Stimulated activated CD4-positive, alpha-beta T cell treated with anti-CD3 and anti-CD28 coated beads, Interleukin-2, amount 100 ng/mL, for 4 hours (primary cell): ENCODE results near the gene TACR3.
"Not testable (repeated sequence)": the region's sequence is repeated elsewhere in the genome, so short reads cannot be mapped to it uniquely, and the experiment has no call there.

Source experiments
- DNase-seq: peaks from one replicate; pipeline ENCODE4 v3.0.0-alpha.2; 2020; ENCODE audit warnings: low read depth

TACR3 gene, protein sequence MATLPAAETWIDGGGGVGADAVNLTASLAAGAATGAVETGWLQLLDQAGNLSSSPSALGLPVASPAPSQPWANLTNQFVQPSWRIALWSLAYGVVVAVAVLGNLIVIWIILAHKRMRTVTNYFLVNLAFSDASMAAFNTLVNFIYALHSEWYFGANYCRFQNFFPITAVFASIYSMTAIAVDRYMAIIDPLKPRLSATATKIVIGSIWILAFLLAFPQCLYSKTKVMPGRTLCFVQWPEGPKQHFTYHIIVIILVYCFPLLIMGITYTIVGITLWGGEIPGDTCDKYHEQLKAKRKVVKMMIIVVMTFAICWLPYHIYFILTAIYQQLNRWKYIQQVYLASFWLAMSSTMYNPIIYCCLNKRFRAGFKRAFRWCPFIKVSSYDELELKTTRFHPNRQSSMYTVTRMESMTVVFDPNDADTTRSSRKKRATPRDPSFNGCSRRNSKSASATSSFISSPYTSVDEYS

DNA sequence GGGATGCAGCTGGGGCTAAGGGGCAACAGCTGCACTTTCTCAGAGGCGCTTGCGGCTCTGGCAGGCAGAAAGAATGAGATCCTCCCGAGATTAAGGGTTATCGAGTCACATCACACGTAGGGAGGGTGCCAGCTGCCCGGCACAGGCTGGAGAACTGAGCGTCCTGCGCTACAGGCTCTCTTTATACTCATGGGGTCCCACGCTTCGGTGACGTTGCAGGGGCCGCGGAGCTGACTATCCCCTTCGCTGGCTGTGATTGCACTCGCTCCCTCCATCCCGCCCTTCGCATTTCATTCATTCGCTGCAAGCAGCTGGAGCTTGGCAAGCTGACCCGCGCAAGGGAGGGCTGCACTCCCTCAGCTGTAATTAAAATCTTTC, at the start of gene TACR3:
TSS of gene TACR3 (minus strand) at position 156 of the 378 bp plus-strand sequence. CDS start 310 bp downstream, outside the sequence.
- DNase-seq: no peak

DNA sequence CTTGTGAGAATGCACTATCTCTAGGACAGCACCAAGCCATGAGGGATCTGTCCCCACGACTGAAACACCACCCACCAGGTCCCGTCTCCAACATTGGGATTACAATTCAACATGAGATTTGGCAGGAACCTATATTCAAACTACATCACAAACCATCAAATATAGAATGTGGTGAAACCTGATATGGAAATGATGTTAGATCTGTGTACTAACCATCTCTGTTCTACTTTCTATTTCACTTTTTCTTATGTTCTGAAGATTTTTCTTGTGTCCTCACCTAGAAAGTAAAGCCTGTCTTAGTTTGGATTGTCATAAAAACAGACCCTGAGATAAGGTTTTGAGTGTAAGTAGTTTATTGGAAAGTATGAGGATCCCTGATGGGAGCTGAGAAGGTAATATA, 37.8 kb upstream of the TACR3 start:
- no peak for DNase-seq

DNA sequence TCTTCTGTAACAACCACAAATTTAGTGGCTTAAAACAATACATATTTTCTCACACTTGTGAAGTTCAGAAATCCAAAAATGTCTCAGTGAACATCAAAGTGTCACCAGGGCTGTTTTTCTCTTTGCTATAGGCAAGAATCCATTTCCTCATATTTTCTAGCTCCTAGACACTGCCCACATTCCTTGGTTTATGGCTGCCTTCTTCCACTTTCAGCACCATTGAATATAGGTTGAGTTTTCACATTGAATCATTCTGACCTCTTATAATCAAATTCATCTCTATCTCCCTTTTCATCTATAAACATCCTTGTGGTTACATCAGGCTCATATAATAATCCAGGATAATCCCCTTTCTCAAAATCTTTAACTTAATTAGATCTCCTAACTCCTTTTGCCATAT, 37.0 kb upstream of the TACR3 start:
- no peak for DNase-seq

DNA sequence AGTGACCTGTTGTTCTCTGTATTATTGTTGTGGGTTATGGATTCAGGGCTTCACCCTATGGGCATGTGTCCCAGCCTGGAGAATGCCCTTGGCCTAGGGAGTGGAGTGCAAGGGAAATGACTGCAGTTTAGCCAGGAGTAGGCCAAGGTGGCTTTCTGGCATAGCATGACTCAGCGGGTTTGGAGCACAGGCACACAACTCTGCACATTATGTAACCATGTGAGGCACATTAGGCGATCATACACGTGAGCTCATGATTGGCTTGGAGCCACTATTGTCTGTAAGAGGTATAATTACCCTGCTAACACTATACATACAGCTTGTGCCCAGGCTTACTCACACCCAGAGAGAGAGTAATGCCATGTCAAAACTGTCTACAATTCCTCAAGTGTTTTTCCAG, 35.1 kb upstream of the TACR3 start:
- no peak for DNase-seq

DNA sequence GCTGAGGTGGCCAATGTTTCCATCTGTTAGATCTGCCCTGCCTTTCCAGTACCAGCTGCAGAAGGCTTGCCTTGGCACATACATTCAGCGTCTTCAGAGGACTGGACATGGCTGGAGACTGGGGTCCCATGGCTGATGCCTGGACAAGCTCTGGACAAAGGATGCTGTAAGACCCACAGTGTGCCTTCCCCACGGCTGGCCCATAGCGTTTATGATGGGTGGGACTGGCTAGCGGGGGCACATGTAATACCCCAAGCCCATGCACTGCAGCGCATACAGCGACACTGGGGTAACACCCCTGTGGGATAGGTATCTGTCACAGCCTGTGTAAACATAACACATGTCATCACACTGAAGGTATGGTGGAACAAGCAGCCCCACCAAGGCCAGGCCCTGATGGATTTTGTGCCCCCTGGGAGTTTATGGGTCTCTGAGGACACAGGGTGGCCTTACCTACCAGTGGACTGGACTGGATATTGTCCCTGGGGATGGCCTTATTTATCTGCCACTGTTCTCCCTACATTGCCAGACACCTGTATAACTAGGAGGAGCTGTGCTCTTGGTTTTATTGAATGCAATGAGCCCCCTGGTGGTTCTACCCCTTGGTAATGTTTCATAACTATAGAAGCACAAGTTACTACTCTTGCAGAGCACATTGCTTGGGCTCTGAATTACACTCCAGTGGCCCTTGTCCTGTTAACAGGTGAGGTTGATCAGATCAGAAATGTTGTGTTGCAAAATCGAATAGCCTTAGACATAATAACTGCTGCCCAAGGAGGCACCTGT, 34.3 kb upstream of the TACR3 start:
- DNase-seq: no peak

DNA sequence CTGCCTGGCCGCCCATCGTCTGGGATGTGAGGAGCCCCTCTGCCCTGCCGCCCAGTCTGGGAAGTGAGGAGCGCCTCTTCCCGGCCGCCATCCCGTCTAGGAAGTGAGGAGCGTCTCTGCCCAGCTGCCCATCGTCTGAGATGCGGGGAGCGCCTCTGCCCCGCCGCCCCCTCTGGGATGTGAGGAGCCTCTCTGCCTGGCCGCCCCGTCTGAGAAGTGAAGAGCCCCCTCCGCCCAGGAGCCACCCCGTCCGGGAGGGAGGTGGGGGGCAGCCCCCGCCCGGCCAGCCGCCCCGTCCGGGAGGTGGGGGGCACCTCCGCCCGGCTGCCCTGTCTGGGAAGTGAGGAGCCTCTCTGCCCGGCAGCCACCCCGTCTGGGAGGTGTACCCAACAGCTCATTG, 3.4 kb upstream of the TACR3 start:
- not testable (repeated sequence) for DNase-seq

DNA sequence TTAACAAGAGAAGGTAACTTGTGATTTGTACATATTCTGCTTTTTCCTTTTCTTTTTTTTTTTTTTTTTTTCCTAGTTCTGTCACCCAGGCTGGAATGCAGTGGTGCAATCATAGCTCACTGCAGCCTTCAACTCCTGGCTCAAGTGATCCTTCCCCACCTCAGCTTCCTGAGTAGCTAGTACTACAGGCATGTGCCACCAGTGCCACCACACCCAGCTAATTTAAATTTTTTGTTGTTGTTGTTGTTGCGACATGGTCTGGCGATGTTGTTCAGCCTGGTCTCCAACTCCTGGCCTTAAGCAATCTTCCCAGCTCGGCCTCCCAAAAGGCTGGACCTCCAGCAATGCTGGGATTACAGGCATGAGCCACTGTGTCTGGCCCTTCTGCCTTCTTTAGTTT, 1.5 kb upstream of the TACR3 start:
- no peak for DNase-seq

DNA sequence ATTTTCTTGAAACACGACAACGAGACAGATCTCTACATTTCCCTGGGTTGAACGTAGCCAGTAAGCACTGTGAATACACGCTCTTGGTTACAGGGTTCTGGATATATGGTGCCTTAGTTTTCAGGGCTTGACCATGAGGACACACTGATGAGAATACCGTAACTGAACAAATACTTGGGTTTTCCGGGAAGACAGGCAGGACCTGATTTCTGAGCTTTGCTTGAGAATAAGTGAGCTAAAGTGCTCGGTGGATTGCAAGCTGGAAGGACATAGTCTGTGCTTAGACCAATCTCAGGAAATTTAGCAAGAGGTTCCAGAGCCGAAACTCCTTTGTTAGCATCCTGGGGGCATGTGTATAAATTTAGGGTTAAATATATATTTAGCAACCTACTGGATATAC, 876 bp upstream of the TACR3 start:
- no peak for DNase-seq

DNA sequence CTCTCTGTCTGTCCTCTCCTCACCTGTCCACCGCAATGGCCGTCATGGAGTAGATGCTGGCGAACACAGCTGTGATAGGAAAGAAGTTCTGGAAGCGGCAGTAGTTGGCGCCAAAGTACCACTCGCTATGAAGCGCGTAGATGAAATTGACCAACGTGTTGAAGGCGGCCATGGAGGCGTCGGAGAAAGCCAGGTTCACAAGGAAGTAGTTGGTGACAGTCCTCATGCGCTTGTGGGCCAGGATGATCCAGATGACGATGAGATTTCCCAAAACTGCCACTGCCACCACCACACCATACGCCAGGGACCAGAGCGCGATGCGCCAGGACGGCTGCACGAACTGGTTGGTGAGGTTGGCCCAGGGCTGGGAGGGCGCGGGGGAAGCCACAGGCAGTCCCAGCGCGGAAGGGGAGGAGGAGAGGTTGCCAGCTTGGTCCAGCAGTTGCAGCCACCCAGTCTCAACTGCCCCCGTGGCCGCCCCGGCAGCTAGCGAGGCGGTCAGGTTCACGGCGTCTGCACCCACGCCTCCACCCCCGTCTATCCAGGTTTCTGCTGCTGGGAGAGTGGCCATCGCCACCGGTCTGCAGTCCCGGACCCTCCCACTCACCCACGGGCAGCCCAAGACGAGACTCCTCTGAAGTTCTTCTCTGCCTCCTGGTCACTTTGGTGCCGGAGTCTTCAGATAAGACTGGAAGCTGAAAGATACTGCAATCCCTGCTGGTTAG, 518 bp downstream of the TACR3 start:
- DNase-seq: no peak

DNA sequence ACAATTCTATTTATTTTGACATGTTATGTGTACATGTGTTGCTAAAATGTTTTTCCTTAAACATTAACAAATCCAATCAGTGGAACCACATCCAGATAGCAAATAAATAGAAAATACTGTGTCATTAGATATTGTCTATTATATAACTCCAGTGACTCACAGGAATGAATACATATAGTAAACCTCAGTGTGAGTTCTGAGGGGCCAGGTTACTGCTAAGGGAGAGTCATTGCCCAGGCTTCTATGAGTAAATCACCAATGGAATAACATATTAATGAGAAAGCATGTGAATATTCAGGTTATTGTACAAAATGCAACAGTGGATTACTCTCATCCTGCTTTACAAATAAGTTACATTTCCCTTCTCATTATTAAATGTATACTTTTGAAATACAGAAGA, 27.2 kb downstream of the TACR3 start:
- no peak for DNase-seq

DNA sequence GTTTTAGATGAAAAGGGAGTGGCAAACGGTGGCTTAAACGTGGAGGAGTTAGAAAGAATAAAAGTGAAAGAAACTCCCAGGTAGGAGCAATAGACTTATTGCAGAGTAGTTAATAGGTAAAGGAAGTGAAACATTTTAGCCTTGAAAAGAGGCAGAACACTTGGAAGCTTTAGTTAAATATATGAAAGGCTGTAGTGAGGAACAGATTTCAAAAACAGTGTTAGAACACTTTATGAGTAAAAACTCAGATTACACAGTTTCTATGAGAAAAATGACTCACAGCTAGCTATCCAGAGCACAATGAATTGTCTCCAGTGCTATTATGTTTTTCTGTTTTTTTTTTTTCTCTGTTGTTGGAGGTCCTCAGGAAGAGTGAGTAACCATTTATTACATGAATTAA, 45.8 kb downstream of the TACR3 start:
- DNase-seq: no peak

DNA sequence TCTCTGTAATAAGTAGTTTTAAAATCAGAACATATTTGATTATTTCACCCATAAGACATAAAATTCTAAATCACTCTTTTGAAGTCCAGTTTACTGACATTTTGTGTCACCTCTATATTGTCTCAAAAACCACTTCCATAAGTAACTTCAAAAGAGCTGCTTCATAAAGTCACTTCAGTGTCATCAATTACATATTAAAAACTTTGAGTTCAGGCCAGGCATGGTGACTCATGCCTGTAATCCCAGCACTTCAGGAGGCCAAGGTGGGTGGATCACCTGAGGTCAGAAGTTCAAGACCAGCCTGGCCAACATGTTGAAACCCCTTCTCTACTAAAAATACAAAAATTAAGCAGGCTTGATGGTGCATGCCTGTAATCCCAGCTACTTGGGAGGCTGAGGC, 53.0 kb downstream of the TACR3 start:
- DNase-seq: not testable (repeated sequence)

DNA sequence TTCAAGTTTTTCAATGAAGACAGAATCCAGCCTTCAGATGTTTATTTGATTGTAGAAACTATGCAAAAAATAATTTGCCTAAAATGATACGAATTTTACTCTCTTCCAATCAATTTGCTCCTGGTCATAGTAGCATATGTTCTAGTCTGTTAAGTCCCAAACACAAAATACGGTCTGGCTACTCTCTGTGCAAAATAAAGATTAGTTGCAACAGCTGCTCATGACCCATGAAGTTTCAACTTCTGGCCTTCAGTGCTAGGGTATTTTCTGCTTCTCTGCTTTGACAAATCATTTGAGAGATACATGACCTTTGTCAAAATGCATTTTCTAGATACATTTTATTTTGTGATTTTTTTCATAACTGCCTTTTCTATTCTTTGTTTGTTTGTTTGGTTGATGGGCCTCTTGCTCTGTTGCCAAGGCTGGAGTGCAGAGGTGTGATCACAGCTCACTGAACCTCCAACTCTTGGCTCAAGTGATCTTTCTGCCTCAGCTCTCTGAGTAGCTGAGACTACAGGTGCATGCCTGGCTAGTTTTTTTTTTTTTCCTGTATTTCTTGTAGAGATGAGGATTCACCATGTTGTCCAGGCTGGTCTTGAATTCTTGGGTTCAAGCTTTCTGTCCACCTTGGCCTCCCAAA, 55.2 kb downstream of the TACR3 start:
- no peak for DNase-seq

DNA sequence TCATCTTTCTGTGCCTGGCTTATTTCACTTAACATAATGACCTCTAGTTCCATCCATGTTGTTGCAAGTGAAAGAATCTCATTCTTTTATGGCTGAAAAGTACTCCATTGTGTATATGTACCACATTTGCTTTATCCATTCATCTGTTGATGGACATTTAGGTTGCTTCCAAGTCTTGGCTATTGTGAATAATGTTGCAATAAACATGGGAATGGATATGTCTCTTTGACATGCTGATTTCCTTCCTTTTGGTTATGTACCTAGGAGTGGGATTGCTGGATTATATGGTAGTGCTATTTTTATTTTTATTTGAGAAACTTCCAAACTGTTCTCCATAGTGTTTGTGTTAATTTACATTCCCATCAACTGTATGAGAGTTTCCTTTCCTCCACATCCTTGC, 71.2 kb downstream of the TACR3 start:
- DNase-seq: no peak

DNA sequence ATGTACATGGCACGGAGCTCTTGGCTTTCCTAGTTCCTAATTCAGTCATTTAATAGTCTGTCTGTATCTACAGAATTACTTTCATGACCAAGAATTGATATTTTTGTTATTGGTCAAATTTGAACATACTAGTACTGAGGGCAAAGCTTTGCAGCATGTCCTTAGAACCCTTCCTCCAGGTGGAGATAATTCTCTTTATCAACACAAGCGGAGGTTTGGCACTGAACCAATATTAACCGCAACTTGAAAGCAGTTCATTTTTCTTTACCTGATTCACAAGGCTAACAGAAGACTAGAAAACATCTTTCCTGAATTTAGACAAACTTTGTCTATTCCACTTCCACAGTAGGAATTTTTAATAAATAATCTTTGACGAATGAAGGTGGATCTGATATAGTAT, 73.8 kb downstream of the TACR3 start:
- no peak for DNase-seq

DNA sequence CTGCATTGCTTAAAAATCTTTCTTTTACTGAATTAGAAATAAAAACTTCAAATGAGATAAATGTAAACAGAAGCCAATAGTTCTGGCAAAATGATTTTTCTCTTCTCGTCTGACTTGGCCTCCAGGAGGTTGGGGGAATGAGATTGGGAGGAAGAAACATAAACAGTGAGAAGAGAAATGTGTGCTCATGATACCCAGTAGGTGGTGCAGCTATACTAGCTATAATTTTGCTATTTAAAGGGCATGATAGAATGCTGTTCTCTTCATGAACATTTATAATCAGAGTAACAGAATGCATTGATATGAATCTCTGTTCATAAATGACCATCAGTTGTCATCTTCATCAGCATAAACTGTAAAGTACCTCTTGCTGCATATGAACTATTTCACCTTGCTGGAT, 85.5 kb downstream of the TACR3 start:
- DNase-seq: no peak

DNA sequence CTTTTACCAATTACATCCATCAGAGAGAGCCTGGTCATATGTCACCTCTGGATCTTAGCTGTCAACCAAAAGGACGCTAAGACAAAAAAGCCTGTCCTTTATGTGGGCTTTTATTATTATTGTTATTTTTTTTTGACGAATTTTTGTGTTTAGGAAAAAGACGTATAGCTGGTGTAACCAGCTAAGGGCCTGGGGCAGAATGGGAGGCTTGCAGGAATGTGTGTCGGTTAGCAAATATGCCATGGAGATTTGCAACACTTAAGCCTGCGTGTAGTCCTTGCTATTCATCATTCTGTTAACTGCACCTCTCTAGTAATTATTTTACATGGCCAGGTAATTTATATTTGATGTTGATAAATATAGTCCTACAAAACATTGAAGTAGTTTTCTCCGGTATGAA, 93.5 kb downstream of the TACR3 start:
- no peak for DNase-seq

DNA sequence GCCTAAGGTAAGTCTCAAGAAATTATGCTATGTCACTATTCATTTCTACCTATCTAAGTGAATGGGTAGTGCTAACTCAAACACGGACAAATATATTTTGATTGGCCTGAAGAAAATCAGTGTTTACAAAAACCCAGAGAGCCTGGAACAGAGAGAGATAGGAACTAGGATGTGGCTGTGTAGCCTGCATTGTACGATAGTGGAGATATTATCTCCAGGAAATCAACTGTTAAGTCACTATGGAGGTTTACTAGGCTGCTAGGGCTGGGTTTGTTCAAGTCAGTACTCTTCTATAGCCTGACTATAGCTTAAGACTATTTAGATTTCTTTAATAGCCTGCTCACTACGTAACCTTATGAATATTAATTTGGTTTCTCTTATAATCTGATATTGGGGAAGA, 127.9 kb downstream of the TACR3 start:
- no peak for DNase-seq

DNA sequence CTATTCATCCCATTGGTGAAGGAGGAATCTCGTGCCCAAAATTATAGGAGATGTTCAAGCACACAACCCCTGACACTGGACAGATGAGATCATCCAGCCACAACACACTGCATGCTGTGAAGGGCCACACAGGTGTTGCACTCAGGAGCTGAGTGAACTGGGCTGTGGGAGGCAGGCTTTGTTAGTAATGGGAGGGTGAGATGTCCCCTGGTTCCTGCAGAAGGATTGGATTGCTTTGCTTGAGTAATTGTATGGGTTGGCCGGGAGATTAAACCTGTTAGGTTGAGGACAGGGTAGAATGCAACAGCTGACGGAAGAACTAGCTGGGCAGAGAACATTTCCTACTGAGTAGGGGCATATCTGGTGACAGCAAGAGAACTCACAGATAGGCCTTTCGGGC, 152.2 kb downstream of the TACR3 start:
- DNase-seq: no peak

DNA sequence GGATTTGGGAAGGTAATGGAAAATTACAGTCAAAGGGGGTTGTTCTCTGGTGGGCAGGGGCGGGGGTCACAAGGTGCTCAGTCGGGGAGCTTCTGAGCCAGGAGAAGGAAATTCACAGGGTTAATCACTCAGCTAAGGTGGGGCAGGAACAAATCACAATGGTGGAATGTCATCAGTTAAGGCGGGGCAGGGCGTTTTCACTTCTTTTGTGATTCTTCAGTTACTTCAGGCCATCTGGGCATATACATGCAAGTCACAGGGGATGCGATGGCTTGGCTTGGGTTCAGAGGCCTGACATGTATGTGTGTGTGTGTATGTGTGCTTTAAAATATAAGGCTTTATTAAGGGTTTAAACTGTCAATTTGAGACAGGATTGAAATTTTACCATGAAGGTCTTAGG, 160.6 kb downstream of the TACR3 start:
- DNase-seq: not testable (repeated sequence)
